ENCODE results near the gene SCNN1A. TPM values are rescaled to one million over a fixed set of nuclear protein-coding genes. Genes with fewer than 3 reads are reported as not detected.
A peak's percentile ranks its signal among the peaks of the same experiment; 100 is the strongest.

SCNN1A gene
- total and polyA plus RNA-seq, 2 donors (not counting 3 experiments of a cell fraction or from before 2014, with no cell fraction given): 0.12 to 0.18 TPM

GRCh38 chr12:6364044-6364374 lies 11.4 kb downstream of the SCNN1A start:
- H3K79me2 ChIP-seq (ENCODE audit: control insufficient read depth, insufficient read depth, low read length): no peaks in the 10 kb centered on the region
- ChIA-PET POLR2A (interaction anchor here (0.7 kb wide), 1 partner anchor 106 kb away, joined by 3 read pairs; the partner anchor contains the start of gene VAMP1), CTCF (interaction anchor here (0.9 to 2.4 kb wide), 8 partner anchors 10 to 38 kb away, joined by 3 to 33 read pairs (median 5); partner anchors contain the start of gene LTBR)
- no TSS peak for BruUV-seq (replicated peaks)
- H3K4me2 ChIP-seq (ENCODE audit: insufficient read depth, low read length): peak overlapping the region; percentile 75
- no peak overlapping the region for H3K27ac ChIP-seq (ENCODE audit: insufficient read depth, low read depth, low read length)
- no peaks in the 10 kb centered on the region for H3K36me3 ChIP-seq (ENCODE audit: control insufficient read depth in 2 of 2, extremely low read depth in 1 of 2, insufficient read depth in 2 of 2, low read length in 2 of 2)
- H3K27me3 ChIP-seq (ENCODE audit: control insufficient read depth in 2 of 2, insufficient read depth in 2 of 2, low read length in 2 of 2): no peaks in the 10 kb centered on the region
- H3K9ac ChIP-seq (replicated peaks; ENCODE audit: extremely low read depth, insufficient read depth, low read length): no peak overlapping the region
- H3K9me1 ChIP-seq (replicated peaks; ENCODE audit: control insufficient read depth, extremely low read depth, insufficient read depth, low read length): no peaks in the 10 kb centered on the region
- peaks cover 25% of the 10 kb centered on the region for H3K4me1 ChIP-seq (ENCODE audit: control insufficient read depth, extremely low read depth, insufficient read depth, low read length)
- peak overlapping the region; percentile 95 for H2AFZ ChIP-seq (ENCODE audit: low read depth, low read length)
- FAIRE-seq: no peak
- DNase-seq (ENCODE audit: low read depth, low spot score): no peak
- intact Hi-C loops (cut with micrococcal nuclease): no loop called here
- no peaks in the 10 kb centered on the region for H3K9me3 ChIP-seq (replicated peaks; ENCODE audit: control insufficient read depth, insufficient read depth, low read length)
- dilution Hi-C loops (cut with MboI; ENCODE audit: extremely low pct_ligation_motif_present, low sequenced_read_pairs): no loop called here
- H4K20me1 ChIP-seq (replicated peaks; ENCODE audit: control insufficient read depth, extremely low read depth, insufficient read depth, low read length): no peaks in the 10 kb centered on the region
- H3K4me3 ChIP-seq (replicated peaks in 1 of 3; ENCODE audit: insufficient read depth in 1 of 3, low read depth in 1 of 3, low read length in 3 of 3): peak overlapping the region in 1 of 3 experiments; percentile 36
- no peak for TF ChIP-seq POLR2A (IDR thresholded peaks at IDR 0.05; ENCODE audit: low read depth, low read length)
- no peak for TF ChIP-seq POLR2AphosphoS5 (IDR thresholded peaks at IDR 0.05; ENCODE audit: insufficient read depth, low read depth, low read length)
- TF ChIP-seq MAX (IDR thresholded peaks at IDR 0.05; ENCODE audit: insufficient read depth, insufficient read length): no peak
- no peak for TF ChIP-seq GATA2 (IDR thresholded peaks at IDR 0.05; ENCODE audit: insufficient read depth, insufficient read length, low read depth, low read length)
- no peak for TF ChIP-seq JUN (IDR thresholded peaks at IDR 0.05; ENCODE audit: borderline replicate concordance, insufficient read depth, insufficient read length, low read depth)
- no peak for TF ChIP-seq FOS (IDR thresholded peaks at IDR 0.05; ENCODE audit: borderline replicate concordance, insufficient read depth, low read length)
- no peak for TF ChIP-seq EZH2 (IDR thresholded peaks at IDR 0.05; ENCODE audit: borderline replicate concordance, low read depth, low read length, severe bottlenecking)
- TF ChIP-seq MYC (IDR thresholded peaks at IDR 0.05; ENCODE audit: low read depth, low read length): no peak
- TF ChIP-seq CTCF (IDR thresholded peaks at IDR 0.05; ENCODE audit: extremely low read depth in 1 of 2, insufficient read depth in 1 of 2, low read depth in 1 of 2, low read length in 2 of 2): no peak
